Activated CD8-positive, alpha-beta memory T cell treated with anti-CD3 and anti-CD28 coated beads for 36 hours (primary cell): ENCODE data around the gene PFKL. TPM values are rescaled to one million over a fixed set of nuclear protein-coding genes. Genes with fewer than 3 reads are reported as not detected.

Source experiments
- CTCF ChIA-PET: fragments of 350-600 bp; sonication (Branson Sonifier 250); formaldehyde crosslinking; loops from one replicate; lab custom pipeline; 2021; ENCODE audit warnings: antibody characterized with exemption; lab: Charles Lee
- POLR2A ChIA-PET: fragments of 350-600 bp; sonication (Branson Sonifier 250); formaldehyde crosslinking; loops from one replicate; lab custom pipeline; 2021; ENCODE audit warnings: antibody characterized with exemption; lab: Charles Lee
- total RNA-seq, 2 experiments: library from RNA; stranded (reverse); gene quantifications; one replicate each; pipeline ENCODE4 v1.2.3, GENCODE V29; 2021

Gene PFKL
- total RNA-seq, result 100 to 1,000 TPM; 151 to 164 TPM

- ChIA-PET POLR2A (interaction anchor here (0.6 kb wide), 1 partner anchor 216 kb away, joined by 3 read pairs; no protein-coding TSS in a partner anchor), CTCF (interaction anchor here (0.6 kb wide), 1 partner anchor 641 kb away, joined by 3 read pairs; no protein-coding TSS in a partner anchor)
Measured at GRCh38 chr21:44299458-44300261, at the start of gene PFKL. Gene PFKL, plus strand, starts transcription at chr21:44300053. Its CDS starts 53 bp downstream, at chr21:44300106.

GRCh38 chr21:44253832-44254710 lies 45.8 kb upstream of the PFKL start:
- POLR2A ChIA-PET, result no interaction called here
- CTCF ChIA-PET, result no interaction called here

DNA sequence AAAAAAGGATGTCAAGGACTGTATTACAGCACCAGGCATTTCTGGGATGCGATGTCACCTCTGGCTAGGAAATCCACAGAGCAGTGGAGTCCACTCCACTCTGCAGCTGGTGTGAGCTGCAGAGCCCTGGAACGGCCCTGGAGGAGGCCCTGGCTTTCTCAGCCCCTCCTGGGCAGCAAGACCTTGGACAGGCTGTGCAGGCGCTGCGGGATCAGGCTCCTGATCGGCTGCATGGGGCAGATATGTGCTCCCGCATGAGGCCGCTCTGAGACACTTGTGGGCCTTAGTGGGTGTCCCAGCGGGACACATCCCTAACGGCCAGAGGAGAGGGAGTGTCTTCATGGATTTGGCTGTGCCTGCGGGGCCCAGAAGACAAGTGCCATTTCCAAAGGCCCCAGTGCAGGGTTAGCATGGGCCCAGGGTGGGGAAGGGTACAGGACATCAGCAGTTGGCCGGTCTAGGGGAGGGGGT lies 44.3 kb upstream of the PFKL start:
- CTCF ChIA-PET, result no interaction called here

DNA sequence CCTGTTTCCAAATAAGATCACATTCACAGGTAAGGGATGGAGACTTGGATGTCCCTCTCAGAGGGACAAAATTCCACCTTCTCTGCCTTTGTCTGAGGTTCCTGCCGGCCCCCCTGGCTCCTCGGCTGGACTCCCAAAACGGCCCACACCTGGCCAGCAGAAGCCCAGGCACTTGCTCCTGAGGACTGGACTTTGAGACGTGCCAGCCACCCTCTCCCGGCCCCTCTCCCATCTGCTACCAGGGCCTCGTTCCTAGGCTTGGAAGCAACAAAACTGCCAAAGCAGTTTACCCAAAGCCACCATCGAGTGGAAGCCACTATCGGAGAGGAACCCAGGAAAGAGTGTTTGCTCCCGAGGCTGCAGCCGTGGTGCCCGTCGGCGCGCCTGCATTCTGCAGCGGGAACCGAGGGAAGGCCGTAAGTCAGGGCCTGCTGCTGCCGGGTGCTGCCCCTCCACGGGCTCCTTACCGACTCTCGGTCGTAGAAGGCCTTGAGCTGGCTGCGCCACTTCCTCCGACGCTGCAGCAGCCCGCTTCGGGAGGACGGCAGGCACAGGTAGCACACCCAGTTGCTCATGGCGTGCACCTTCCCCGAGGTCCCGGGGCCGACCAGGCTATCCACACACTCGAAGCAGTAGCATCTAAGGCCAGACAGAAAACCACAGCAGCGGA lies 41.7 kb upstream of the PFKL start:
- ChIA-PET POLR2A (no interaction called here), CTCF (no interaction called here)

More for the DNA sequence above, 44.3 kb upstream of the PFKL start:
- POLR2A ChIA-PET, result no interaction called here

GRCh38 chr21:44259082-44259705 lies 40.7 kb upstream of the PFKL start:
- POLR2A ChIA-PET, result no interaction called here
- CTCF ChIA-PET, result no interaction called here

- ChIA-PET CTCF (no interaction called here), POLR2A (no interaction called here)
Measured at GRCh38 chr21:44260066-44260465, 39.8 kb upstream of the PFKL start.

- CTCF ChIA-PET, result no interaction called here
- POLR2A ChIA-PET, result interaction anchor here (0.6 kb wide), 1 partner anchor 139 kb away, joined by 3 read pairs; no protein-coding TSS in a partner anchor
Measured at GRCh38 chr21:44260791-44261631, 38.8 kb upstream of the PFKL start.

- CTCF ChIA-PET, result no interaction called here
Measured at GRCh38 chr21:44261675-44262295, 38.1 kb upstream of the PFKL start, which contains the start of gene DNMT3L. Gene DNMT3L, minus strand, starts transcription at chr21:44261897. Its CDS starts 638 bp downstream, at chr21:44261259.

DNA sequence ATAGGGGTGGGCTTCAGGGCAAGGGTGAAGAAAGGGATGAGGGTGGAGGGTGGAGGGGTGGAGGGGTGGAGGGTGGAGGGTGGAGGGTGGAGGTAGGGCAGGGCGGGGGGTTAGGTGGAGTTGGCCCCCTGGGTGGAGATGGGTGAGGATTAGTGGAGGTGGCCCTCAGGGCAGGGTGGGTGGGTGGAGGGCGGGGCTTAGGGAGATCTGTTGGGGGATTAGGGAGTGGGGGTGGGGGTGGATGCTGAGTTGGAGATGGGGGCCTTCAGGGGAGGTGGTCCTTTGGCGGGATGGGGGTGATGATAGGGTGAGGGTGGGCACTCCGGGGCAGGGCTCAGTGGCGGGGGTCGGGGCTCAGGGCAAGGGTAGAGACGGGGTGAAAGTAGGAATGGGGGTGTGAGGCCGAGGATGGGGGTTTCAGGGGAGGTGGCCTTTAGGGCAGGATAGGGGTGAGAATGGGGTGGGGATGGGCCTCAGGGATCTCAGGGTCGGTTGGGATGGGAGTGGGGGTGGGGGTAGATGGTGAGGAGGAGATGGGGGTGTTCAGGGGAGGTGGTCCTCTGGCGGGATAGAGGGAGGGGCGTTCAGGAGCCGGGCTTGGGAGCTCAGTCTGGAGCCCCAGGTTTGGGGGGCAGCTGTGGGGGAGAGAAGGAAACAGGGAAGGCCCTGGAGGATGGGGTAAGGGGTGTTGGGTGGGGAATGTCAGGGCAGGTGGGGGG lies 37.4 kb upstream of the PFKL start:
- ChIA-PET CTCF (no interaction called here), POLR2A (no interaction called here)

More at GRCh38 chr21:44261675-44262295, 38.1 kb upstream of the PFKL start, which contains the start of gene DNMT3L:
- POLR2A ChIA-PET, result interaction anchor here (0.6 kb wide), 1 partner anchor 138 kb away, joined by 3 read pairs; no protein-coding TSS in a partner anchor

GRCh38 chr21:44263221-44263760 lies 36.6 kb upstream of the PFKL start:
- ChIA-PET CTCF (no interaction called here), POLR2A (no interaction called here)

- ChIA-PET POLR2A (no interaction called here), CTCF (no interaction called here)
Measured at GRCh38 chr21:44263768-44264167, 36.1 kb upstream of the PFKL start.

DNA sequence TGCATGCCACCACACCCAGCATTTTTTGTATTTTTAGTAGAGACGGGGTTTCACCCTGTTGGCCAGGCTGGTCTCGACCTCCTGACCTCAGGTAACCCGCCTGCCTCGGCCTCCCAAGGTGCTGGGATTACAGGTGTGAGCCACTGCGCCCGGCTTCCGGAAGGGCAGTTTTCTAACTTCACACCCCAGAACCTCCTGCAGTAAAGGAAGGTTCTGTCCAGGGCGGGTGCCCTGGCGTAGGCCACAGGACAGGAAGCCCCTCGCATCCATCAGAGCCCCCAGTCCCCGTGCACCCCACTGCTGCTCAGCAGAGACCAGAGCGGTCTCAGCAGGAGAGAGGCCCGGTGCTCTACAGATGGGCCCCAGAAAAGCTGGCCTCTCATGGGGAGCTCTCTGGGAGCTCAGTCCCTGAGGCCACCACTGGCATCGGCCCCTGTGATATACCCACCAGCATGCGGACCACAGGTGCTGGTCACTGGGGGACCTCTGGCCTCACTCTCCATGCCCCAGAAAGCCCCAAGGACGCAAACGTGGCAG lies 34.1 kb upstream of the PFKL start:
- CTCF ChIA-PET, result interaction anchor here (1.2 to 1.4 kb wide), 2 partner anchors 16 to 38 kb away, joined by 3 read pairs; no protein-coding TSS in a partner anchor

GRCh38 chr21:44267655-44268142 lies 32.2 kb upstream of the PFKL start:
- POLR2A ChIA-PET, result no interaction called here
- CTCF ChIA-PET, result interaction anchor here (0.9 kb wide), 1 partner anchor 11 kb away, joined by 4 read pairs; no protein-coding TSS in a partner anchor

More for the DNA sequence above, 34.1 kb upstream of the PFKL start:
- POLR2A ChIA-PET, result no interaction called here

DNA sequence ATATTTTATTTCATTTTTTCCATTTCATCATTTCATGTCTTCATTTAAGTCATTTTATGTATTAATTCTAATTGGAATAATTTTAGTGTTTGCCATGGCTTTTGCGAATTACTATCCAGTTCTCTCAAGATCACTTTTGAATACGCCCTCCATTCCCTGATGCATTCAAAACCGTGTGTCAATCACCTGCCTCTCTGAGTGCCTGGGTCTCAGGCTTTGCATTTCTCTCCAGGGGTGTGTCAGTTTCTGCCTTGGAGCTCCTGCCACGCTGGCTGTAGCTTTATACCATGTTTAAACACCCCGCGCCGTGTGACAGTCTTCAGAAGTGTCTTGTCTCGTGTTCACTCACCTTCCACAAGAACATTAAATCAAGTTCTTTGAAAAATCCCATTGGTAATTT lies 30.8 kb upstream of the PFKL start:
- CTCF ChIA-PET, result no interaction called here
- POLR2A ChIA-PET, result no interaction called here

DNA sequence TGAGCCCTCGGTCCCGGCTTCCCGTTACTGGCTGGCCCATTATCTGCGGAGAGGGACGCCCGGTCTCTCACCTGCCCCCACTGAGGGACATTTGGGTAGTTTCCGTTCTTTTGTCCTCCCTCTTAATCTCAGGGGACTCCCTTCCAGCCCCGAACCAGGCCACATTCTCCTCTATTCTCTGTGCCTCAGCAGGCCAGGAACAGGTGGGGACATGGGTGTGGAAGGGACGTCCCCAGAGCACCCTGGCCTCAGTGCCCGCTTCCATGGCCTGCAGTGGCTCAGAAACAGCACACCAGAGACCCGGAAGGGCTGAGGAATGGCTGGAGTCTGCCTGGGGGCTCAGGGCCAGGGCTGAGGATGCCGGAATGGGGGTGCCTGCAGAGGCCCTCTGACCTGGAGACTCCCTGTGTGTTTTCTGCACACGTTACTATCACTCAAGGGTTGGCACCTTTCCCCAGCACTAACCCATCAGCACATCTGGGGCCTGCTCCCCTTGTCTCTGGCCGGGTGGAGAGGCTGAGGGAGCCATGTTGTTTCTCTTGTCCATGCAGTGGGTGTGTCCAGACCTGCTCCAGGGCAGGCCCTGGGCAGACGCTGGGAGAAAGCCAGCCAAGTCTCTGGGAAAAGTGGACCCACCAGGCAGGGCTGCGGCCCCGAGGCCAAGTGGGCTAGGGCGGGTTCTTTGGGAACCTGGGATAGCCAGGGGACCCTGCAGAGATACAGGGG lies 28.1 kb upstream of the PFKL start:
- POLR2A ChIA-PET, result interaction anchor here (0.7 kb wide), 1 partner anchor 90 kb away, joined by 3 read pairs; no protein-coding TSS in a partner anchor
- CTCF ChIA-PET, result interaction anchor here (1.2 kb wide), 1 partner anchor 26 kb away, joined by 5 read pairs; no protein-coding TSS in a partner anchor
